H9 (cell line): ENCODE data around the gene PPP2R3B. TPM values are rescaled to one million over a fixed set of nuclear protein-coding genes. Genes with fewer than 3 reads are reported as not detected.

Experiments
- DNase-seq: peaks from one replicate; pipeline ENCODE4 v3.0.0-alpha.2; 2017
- H2AFZ ChIP-seq: one replicate; pipeline ENCODE4 v1.6.1; 2013; ENCODE audit warnings: mild to moderate bottlenecking, low read length, control low read depth, moderate library complexity
- H2AK5ac ChIP-seq: 2 replicates; pipeline ENCODE4 v1.6.1; 2013; ENCODE audit warnings: low read length, control low read depth, mixed read lengths; ENCODE audit not compliant: insufficient read length
- H2BK120ac ChIP-seq: one replicate; pipeline ENCODE4 v1.6.1; 2013; ENCODE audit warnings: low read depth, mild to moderate bottlenecking, low read length, control low read depth, inconsistent platforms; ENCODE audit not compliant: poor library complexity, severe bottlenecking
- H2BK12ac ChIP-seq: 2 replicates; pipeline ENCODE4 v1.6.1; 2013; ENCODE audit warnings: low read length, control low read depth, mixed read lengths, low read depth; ENCODE audit not compliant: insufficient read length
- H2BK15ac ChIP-seq: 2 replicates; pipeline ENCODE4 v1.6.1; 2013; ENCODE audit warnings: low read depth, low read length, control low read depth
- H2BK20ac ChIP-seq: one replicate; pipeline ENCODE4 v1.6.1; 2013; ENCODE audit warnings: low read depth, mild to moderate bottlenecking, low read length, control low read depth, inconsistent platforms; ENCODE audit not compliant: poor library complexity, severe bottlenecking
- H2BK5ac ChIP-seq: 2 replicates; pipeline ENCODE4 v1.6.1; 2013; ENCODE audit warnings: low read length, control low read depth, mixed read lengths; ENCODE audit not compliant: insufficient read length
- H3K14ac ChIP-seq: 2 replicates; pipeline ENCODE4 v1.6.1; 2013; ENCODE audit warnings: low read length, control low read depth; ENCODE audit not compliant: insufficient read depth
- H3K18ac ChIP-seq: 2 replicates; pipeline ENCODE4 v1.6.1; 2013; ENCODE audit warnings: low read depth, mild to moderate bottlenecking, mixed read lengths, low read length, control low read depth; ENCODE audit not compliant: insufficient read length
- H3K23ac ChIP-seq: 2 replicates; pipeline ENCODE4 v1.6.1; 2013; ENCODE audit warnings: low read length, control low read depth, mixed read lengths, low read depth; ENCODE audit not compliant: insufficient read length
- H3K23me2 ChIP-seq: 2 replicates; pipeline ENCODE4 v1.6.1; 2013; ENCODE audit warnings: low read depth, mild to moderate bottlenecking, mixed read lengths, low read length, control low read depth; ENCODE audit not compliant: insufficient read length, poor library complexity, severe bottlenecking
- H3K27ac ChIP-seq: 2 replicates; pipeline ENCODE4 v1.5.1; 2013; ENCODE audit warnings: low read length, control low read depth, mixed read lengths, low read depth; ENCODE audit not compliant: insufficient read length
- H3K27me3 ChIP-seq: 2 replicates; pipeline ENCODE4 v1.6.1; 2013; ENCODE audit warnings: low read length, control low read depth, inconsistent platforms; ENCODE audit not compliant: insufficient read depth
- H3K4ac ChIP-seq: 2 replicates; pipeline ENCODE4 v1.6.1; 2013; ENCODE audit warnings: low read depth, mild to moderate bottlenecking, control low read depth, inconsistent platforms, low read length, moderate library complexity
- H3K4me1 ChIP-seq: 2 replicates; pipeline ENCODE4 v1.6.1; 2013; ENCODE audit warnings: low read length, control low read depth, inconsistent platforms; ENCODE audit not compliant: insufficient read depth
- H3K4me2 ChIP-seq: 2 replicates; pipeline ENCODE4 v1.6.1; 2013; ENCODE audit warnings: low read length, control low read depth, mixed read lengths; ENCODE audit not compliant: insufficient read length, insufficient read depth
- H3K56ac ChIP-seq: 2 replicates; pipeline ENCODE4 v1.6.1; 2013; ENCODE audit warnings: low read depth, mild to moderate bottlenecking, mixed read lengths, low read length, control low read depth; ENCODE audit not compliant: insufficient read length
- H3K79me1 ChIP-seq: 2 replicates; pipeline ENCODE4 v1.6.1; 2013; ENCODE audit warnings: low read depth, mild to moderate bottlenecking, moderate library complexity, low read length, control low read depth, inconsistent platforms; ENCODE audit not compliant: insufficient read depth, poor library complexity, severe bottlenecking
- H3K79me2 ChIP-seq: 2 replicates; pipeline ENCODE4 v1.6.1; 2013; ENCODE audit warnings: low read length, control low read depth, inconsistent platforms; ENCODE audit not compliant: insufficient read depth
- H3K9ac ChIP-seq: 2 replicates; pipeline ENCODE4 v1.6.1; 2013; ENCODE audit warnings: low read length, control low read depth, mixed read lengths; ENCODE audit not compliant: insufficient read length; ENCODE audit errors: extremely low read depth
- H3K9me3 ChIP-seq: one replicate; pipeline ENCODE4 v1.6.1; 2013; ENCODE audit warnings: low read depth, low read length, inconsistent platforms; ENCODE audit not compliant: control insufficient read depth
- H3T11ph ChIP-seq: one replicate; pipeline ENCODE4 v1.6.1; 2013; ENCODE audit warnings: mild to moderate bottlenecking, low read length, control low read depth, inconsistent platforms
- H4K20me1 ChIP-seq: one replicate; pipeline ENCODE4 v1.6.1; 2013; ENCODE audit not compliant: control insufficient read depth, insufficient read length, insufficient read depth
- H4K5ac ChIP-seq: 2 replicates; pipeline ENCODE4 v1.6.1; 2013; ENCODE audit warnings: low read depth, mild to moderate bottlenecking, mixed read lengths, low read length, control low read depth; ENCODE audit not compliant: insufficient read length
- H4K8ac ChIP-seq: replicated peaks from 2 replicates; pipeline ENCODE4 v1.6.1; 2013; ENCODE audit warnings: low read length, control low read depth, mixed read lengths, low read depth; ENCODE audit not compliant: insufficient read length
- H4K91ac ChIP-seq: 2 replicates; pipeline ENCODE4 v1.6.1; 2013; ENCODE audit warnings: low read depth, mild to moderate bottlenecking, moderate library complexity, mixed read lengths, low read length, control low read depth; ENCODE audit not compliant: insufficient read length
- H3K27ac Mint-ChIP-seq, 3 experiments: 2 replicates in 2 of 3; 3 replicates in 1 of 3; pipeline ENCODE4 v1.8.0; 2020 to 2021; ENCODE audit warnings: mixed read lengths in 3 of 3, mild to moderate bottlenecking in 1 of 3, moderate library complexity in 1 of 3
- H3K27me3 Mint-ChIP-seq: 2 replicates; pipeline ENCODE4 v1.8.0; 2021; ENCODE audit warnings: low read depth, mild to moderate bottlenecking, moderate library complexity, mixed read lengths
- H3K36me3 Mint-ChIP-seq, 3 experiments: 2 replicates in 2 of 3; 3 replicates in 1 of 3; pipeline ENCODE4 v1.8.0; 2020 to 2021; ENCODE audit warnings: low read depth in 3 of 3, mixed read lengths in 3 of 3; ENCODE audit not compliant: insufficient read depth in 1 of 3
- H3K4me1 Mint-ChIP-seq, 2 experiments: 2 replicates each; pipeline ENCODE4 v1.8.0; 2020; ENCODE audit warnings: mixed read lengths in 2 of 2
- H3K4me3 Mint-ChIP-seq, 2 experiments: 2 replicates in 1 of 2; 3 replicates in 1 of 2; pipeline ENCODE4 v1.8.0; 2020 to 2021; ENCODE audit warnings: mild to moderate bottlenecking in 2 of 2, mixed read lengths in 2 of 2, moderate library complexity in 1 of 2
- H3K9me3 Mint-ChIP-seq, 2 experiments: 2 replicates in 1 of 2; 3 replicates in 1 of 2; pipeline ENCODE4 v1.8.0; 2020; ENCODE audit warnings: mild to moderate bottlenecking in 2 of 2, mixed read lengths in 2 of 2, moderate library complexity in 1 of 2
- CTCF ChIP-seq: fragments of 200-600 bp; sonication (generic); conservative IDR thresholded peaks from 3 replicates; pipeline ENCODE4 v1.8.0; 2021; ENCODE audit warnings: antibody characterized with exemption, mild to moderate bottlenecking
- WGBS: extraction: QIAGEN DNeasy Blood & Tissue Kit; methylation state at CpG from one replicate; pipeline ENCODE4 v1.1.7; 2013; ENCODE audit warnings: missing lambda C conversion rate, low lambda C conversion rate, mixed read lengths; ENCODE audit not compliant: insufficient read length; ENCODE audit errors: extremely low coverage; 5-methylcytosine and 5-hydroxymethylcytosine counted together
- total RNA-seq: library from RNA; stranded (reverse); gene quantifications from 2 replicates; pipeline ENCODE4 v1.2.1, GENCODE V29; 2021

Gene PPP2R3B
- total RNA-seq, 1 experiment from 2014 or later: 72.1 TPM

- no CpG with 5 or more reads among the region's 13 CpGs for WGBS
- H4K20me1 ChIP-seq: peaks cover 3% of the 10 kb centered on the region
Measured at GRCh38 chrX:285076-285677, 101.5 kb downstream of the PPP2R3B start.

More at GRCh38 chrX:285076-285677, 101.5 kb downstream of the PPP2R3B start:
- Histone ChIP-seq H2BK120ac (no peak overlapping the region), H3K4ac (no peak overlapping the region), H3K56ac (no peak overlapping the region), H3K23me2 (no peaks in the 10 kb centered on the region), H2BK15ac (no peak overlapping the region), H3K4me1 (peaks cover 3% of the 10 kb centered on the region; the same call in 1 of the 2 replicates), H2BK5ac (no peak overlapping the region), H4K5ac (peak overlapping the region; percentile 14), H3K14ac (no peak overlapping the region), H2AK5ac (no peak overlapping the region), H3K79me1 (peaks cover 6% of the 10 kb centered on the region), H2AFZ (no peak overlapping the region), H2BK12ac (no peak overlapping the region), H4K8ac (peak overlapping the region; percentile 71), H3K9me3 (peaks cover 5% of the 10 kb centered on the region), H3K23ac (no peak overlapping the region), H3K27ac (no peak overlapping the region), H4K91ac (no peak overlapping the region), H3T11ph (no peak overlapping the region), H3K4me2 (no peak overlapping the region), H3K9ac (no peak overlapping the region), H3K18ac (no peak overlapping the region), H3K79me2 (peaks cover 10% of the 10 kb centered on the region), H3K27me3 (no peaks in the 10 kb centered on the region; the same call in 1 of the 2 replicates), H2BK20ac (no peak overlapping the region)
- Mint-ChIP-seq H3K27me3 (no peaks in the 10 kb centered on the region), H3K36me3 (peaks cover 57 to 61% (median 57%) of the 10 kb centered on the region in 3 experiments), H3K4me1 (peaks cover 3 to 21% of the 10 kb centered on the region in 2 experiments), H3K4me3 (peak overlapping the region in 1 of 2 experiments; percentile 42; a peak in 1 of 5 replicates), H3K27ac (peak overlapping the region in 2 of 3 experiments; percentile 57 to 89; a peak in 3 of 7 replicates), H3K9me3 (no peaks in the 10 kb centered on the region; a peak in 1 of 5 replicates)
- no peak for TF ChIP-seq CTCF
- DNase-seq: no peak

Other genes starting within 250 kb of the PPP2R3B start
- 96.5 and 96.9 TPM in 2 replicates for gene PLCXD1, start 105.5 kb downstream of the PPP2R3B start, total RNA-seq
- gene GTPBP6, start 68.1 kb downstream of the PPP2R3B start, total RNA-seq: 64.0 and 64.5 TPM in 2 replicates
- gene SHOX, start 243.9 kb upstream of the PPP2R3B start, total RNA-seq: 0.18 and 0.24 TPM in 2 replicates